ENCODE data around the gene ZNF668. TPM values are rescaled to one million over a fixed set of nuclear protein-coding genes. Genes with fewer than 3 reads are reported as not detected.
A peak's percentile ranks its signal among the peaks of the same experiment; 100 is the strongest.

ZNF668 gene
- total and polyA plus RNA-seq, 10 donors = 6.2 to 12.5 (median 9.1) TPM

- H3K36me3 ChIP-seq = no peaks in the 10 kb centered on the region
- 67 to 82% (median 75%) methylated on average over 4 of the region's 4 CpGs for WGBS, 5 donors
- H3K4me1 ChIP-seq = peaks cover 7 to 14% (median 11%) of the 10 kb centered on the region in 6 donors
- no peaks in the 10 kb centered on the region for H3K9me3 ChIP-seq
- no peak for DNase-seq
- intact Hi-C loops (cut with DNase I; ENCODE audit: low total_unique reads) = loop anchor here (10.0 kb wide), 1 partner anchor 115 kb away; the partner anchor contains the start of gene HSD3B7
- TF ChIP-seq POLR2AphosphoS5 (IDR thresholded peaks at IDR 0.05) (no peak), CTCF (IDR thresholded peaks at IDR 0.05 in 8 of 11, conservative IDR thresholded peaks at IDR 0.05 in 3 of 11) (no peak), POLR2A (IDR thresholded peaks at IDR 0.05) (no peak)
- H3K4me3 ChIP-seq = no peak overlapping the region
- H3K27ac ChIP-seq = no peak overlapping the region
- no peaks in the 10 kb centered on the region for H3K27me3 ChIP-seq (replicated peaks in 1 of 7)
Observed at GRCh38 chr16:31099860-31100638, 26.0 kb upstream of the ZNF668 start.

GRCh38 chr16:31094424-31095120 lies 20.5 kb upstream of the ZNF668 start, which contains the start of gene VKORC1:
Gene VKORC1 (minus strand): TSS chr16:31094797. CDS start chr16:31094729, 68 bp downstream.
- WGBS, 5 donors = 0 to 1% (median 1%) methylated on average over 28 to 69 of the region's 69 CpGs
- TF ChIP-seq CTCF (IDR thresholded peaks at IDR 0.05 in 8 of 11, conservative IDR thresholded peaks at IDR 0.05 in 3 of 11) (peak in 4 of 11 experiments; percentile 25 to 34 (median 28)), POLR2AphosphoS5 (IDR thresholded peaks at IDR 0.05) (peak; percentile 92 to 95 (median 94)), POLR2A (IDR thresholded peaks at IDR 0.05) (no peak)
- peak; percentile 96 for DNase-seq
- peaks cover 0 to 22% (median 13%) of the 10 kb centered on the region in 6 donors for H3K36me3 ChIP-seq
- H3K4me1 ChIP-seq = peaks cover 18 to 41% (median 30%) of the 10 kb centered on the region in 6 donors
- no peaks in the 10 kb centered on the region for H3K9me3 ChIP-seq
- no peaks in the 10 kb centered on the region for H3K27me3 ChIP-seq (replicated peaks in 1 of 7)
- H3K4me3 ChIP-seq = peak within 1 kb of the TSS; percentile 48 to 84 (median 73)
- intact Hi-C loops (cut with DNase I; ENCODE audit: low total_unique reads) = loop anchor here (10.0 kb wide), 1 partner anchor 110 kb away; the partner anchor contains the start of gene HSD3B7
- H3K27ac ChIP-seq = peak within 1 kb of the TSS; percentile 67 to 95 (median 89)

- Histone ChIP-seq H3K4me3 (peak overlapping the region; percentile 48 to 84 (median 73)), H3K9me3 (no peaks in the 10 kb centered on the region), H3K4me1 (peaks cover 18 to 41% (median 30%) of the 10 kb centered on the region in 6 donors), H3K36me3 (peaks cover 0 to 27% (median 13%) of the 10 kb centered on the region in 6 donors), H3K27ac (peak overlapping the region; percentile 67 to 95 (median 89)), H3K27me3 (replicated peaks in 1 of 7) (no peaks in the 10 kb centered on the region)
- intact Hi-C loops (cut with DNase I; ENCODE audit: low total_unique reads) = loop anchor here (10.0 kb wide), 1 partner anchor 109 kb away; the partner anchor contains the start of gene HSD3B7
- TF ChIP-seq CTCF (IDR thresholded peaks at IDR 0.05 in 8 of 11, conservative IDR thresholded peaks at IDR 0.05 in 3 of 11) (no peak), POLR2A (IDR thresholded peaks at IDR 0.05) (no peak), POLR2AphosphoS5 (IDR thresholded peaks at IDR 0.05) (no peak)
- no peak for DNase-seq
- WGBS, 5 donors = 0 to 3% (median 1%) methylated on average over 17 to 20 of the region's 20 CpGs
Observed at GRCh38 chr16:31094088-31094423, 20.0 kb upstream of the ZNF668 start.

Data from spleen (tissue), 11 donors.